ENCODE data around the gene RAB3A. TPM values are rescaled to one million over a fixed set of nuclear protein-coding genes. Genes with fewer than 3 reads are reported as not detected.

RAB3A gene
- total RNA-seq, 1 donor from 2014 or later = 3.1 TPM

GRCh38 chr19:18165794-18166544 is 37.9 kb downstream of the RAB3A start:
- peaks cover 27% of the 10 kb centered on the region for H3K36me3 Mint-ChIP-seq (ENCODE audit: low read depth, unreplicated experiment)
- no peak for DNase-seq (ENCODE audit: low spot score)

GRCh38 chr19:18164072-18164471 is 39.8 kb downstream of the RAB3A start:
- no peak for TF ChIP-seq CTCF (IDR thresholded peaks at IDR 0.05; ENCODE audit: unreplicated experiment)
- Mint-ChIP-seq H3K9me3 (ENCODE audit: unreplicated experiment) (no peaks in the 10 kb centered on the region), H3K27ac (ENCODE audit: unreplicated experiment) (no peak overlapping the region), H3K4me3 (ENCODE audit: unreplicated experiment) (no peak overlapping the region), H3K36me3 (ENCODE audit: low read depth, unreplicated experiment) (peaks cover 31% of the 10 kb centered on the region), H3K27me3 (ENCODE audit: unreplicated experiment) (peaks cover 4% of the 10 kb centered on the region), H3K4me1 (ENCODE audit: unreplicated experiment) (no peaks in the 10 kb centered on the region)
- DNase-seq (ENCODE audit: low spot score) = no peak

More at GRCh38 chr19:18165794-18166544, 37.9 kb downstream of the RAB3A start:
- H3K27me3 Mint-ChIP-seq (ENCODE audit: unreplicated experiment) = no peaks in the 10 kb centered on the region
- no peaks in the 10 kb centered on the region for H3K4me1 Mint-ChIP-seq (ENCODE audit: unreplicated experiment)
- no peaks in the 10 kb centered on the region for H3K9me3 Mint-ChIP-seq (ENCODE audit: unreplicated experiment)
- no peak for TF ChIP-seq CTCF (IDR thresholded peaks at IDR 0.05; ENCODE audit: unreplicated experiment)
- no peak overlapping the region for H3K27ac Mint-ChIP-seq (ENCODE audit: unreplicated experiment)
- H3K4me3 Mint-ChIP-seq (ENCODE audit: unreplicated experiment) = peak overlapping the region; percentile 65

- no peak overlapping the region for H3K4me3 Mint-ChIP-seq (ENCODE audit: unreplicated experiment)
- TF ChIP-seq CTCF (IDR thresholded peaks at IDR 0.05; ENCODE audit: unreplicated experiment) = peak; percentile 22
- peaks cover 4% of the 10 kb centered on the region for H3K27me3 Mint-ChIP-seq (ENCODE audit: unreplicated experiment)
- no peaks in the 10 kb centered on the region for H3K9me3 Mint-ChIP-seq (ENCODE audit: unreplicated experiment)
- H3K36me3 Mint-ChIP-seq (ENCODE audit: low read depth, unreplicated experiment) = peaks cover 22% of the 10 kb centered on the region
- no peaks in the 10 kb centered on the region for H3K4me1 Mint-ChIP-seq (ENCODE audit: unreplicated experiment)
- DNase-seq (ENCODE audit: low spot score) = no peak
- H3K27ac Mint-ChIP-seq (ENCODE audit: unreplicated experiment) = no peak overlapping the region
Observed at GRCh38 chr19:18161636-18162002, 42.2 kb downstream of the RAB3A start.

- H3K36me3 Mint-ChIP-seq (ENCODE audit: low read depth, unreplicated experiment) = peaks cover 24% of the 10 kb centered on the region
- no peak overlapping the region for H3K4me3 Mint-ChIP-seq (ENCODE audit: unreplicated experiment)
Observed at GRCh38 chr19:18160971-18161635, 42.7 kb downstream of the RAB3A start.

More at GRCh38 chr19:18160971-18161635, 42.7 kb downstream of the RAB3A start:
- no peak overlapping the region for H3K27ac Mint-ChIP-seq (ENCODE audit: unreplicated experiment)
- H3K9me3 Mint-ChIP-seq (ENCODE audit: unreplicated experiment) = no peaks in the 10 kb centered on the region
- peaks cover 6% of the 10 kb centered on the region for H3K27me3 Mint-ChIP-seq (ENCODE audit: unreplicated experiment)
- H3K4me1 Mint-ChIP-seq (ENCODE audit: unreplicated experiment) = no peaks in the 10 kb centered on the region
- peak; percentile 82 for DNase-seq (ENCODE audit: low spot score)
- peak; percentile 64 for TF ChIP-seq CTCF (IDR thresholded peaks at IDR 0.05; ENCODE audit: unreplicated experiment)
